Panc1 (cell line): ENCODE measurements around the gene ATXN7L1. TPM values are rescaled to one million over a fixed set of nuclear protein-coding genes. Genes with fewer than 3 reads are reported as not detected.

Experiments
- ATAC-seq: fragments of 200-7000 bp; cut with Tn5 transposase; 2 replicates; pipeline ENCODE4 v1.9.1; 2020; ENCODE audit warnings: mild to moderate bottlenecking, moderate library complexity
- BruUV-seq: library from RNA; stranded (reverse); fragments of 400-500 nt; replicated peaks from 2 replicates; lab custom pipeline; 2021; lab: Mats Ljungman, UMichigan
- CTCF ChIA-PET: fragments of 300-600 bp; sonication (Branson Sonifier 250); formaldehyde crosslinking; loops from one replicate; lab custom pipeline; 2022; ENCODE audit warnings: antibody characterized with exemption; lab: Charles Lee
- POLR2A ChIA-PET: fragments of 300-600 bp; sonication (Branson Sonifier 250); formaldehyde crosslinking; loops from one replicate; lab custom pipeline; 2022; ENCODE audit warnings: antibody characterized with exemption; lab: Charles Lee
- DNase-seq: peaks from one replicate; pipeline ENCODE4 v3.0.0-alpha.2; 2010; ENCODE audit warnings: low read depth, low spot score
- H3K27ac ChIP-seq: 2 replicates; pipeline ENCODE4 v1.5.1; 2011; ENCODE audit warnings: mild to moderate bottlenecking, low read length, inconsistent platforms
- H3K27me3 ChIP-seq: fragments of 200-500 bp; sonication (Bioruptor generic); 2 replicates; pipeline ENCODE4 v1.6.0; 2014; ENCODE audit warnings: low read length, inconsistent platforms; ENCODE audit not compliant: control insufficient read depth, insufficient read depth
- H3K36me3 ChIP-seq: fragments of 200-500 bp; sonication (Bioruptor generic); 2 replicates; pipeline ENCODE4 v1.5.1; 2014; ENCODE audit warnings: inconsistent platforms, mild to moderate bottlenecking, low read length, moderate library complexity; ENCODE audit not compliant: control insufficient read depth, insufficient read depth
- H3K4me1 ChIP-seq: 2 replicates; pipeline ENCODE4 v1.5.1; 2011; ENCODE audit warnings: inconsistent platforms, mild to moderate bottlenecking, low read length, moderate library complexity; ENCODE audit not compliant: control insufficient read depth, insufficient read depth
- H3K4me3 ChIP-seq, 2 experiments: 2 replicates each; pipeline ENCODE4 v1.5.1; 2011 to 2012; ENCODE audit warnings: low read depth in 2 of 2, low read length in 2 of 2, mild to moderate bottlenecking in 2 of 2, inconsistent platforms in 1 of 2, moderate library complexity in 1 of 2
- H3K9me3 ChIP-seq: fragments of 200-500 bp; sonication (Bioruptor generic); 2 replicates; pipeline ENCODE4 v1.5.1; 2014; ENCODE audit warnings: low read depth, mild to moderate bottlenecking, inconsistent platforms, low read length, moderate library complexity; ENCODE audit not compliant: control insufficient read depth, insufficient read depth
- CTCF ChIP-seq: fragments of 450-650 bp; IDR thresholded peaks from 2 replicates; pipeline ENCODE4 v1.5.1; 2017; ENCODE audit warnings: mild to moderate bottlenecking
- POLR2AphosphoS5 ChIP-seq: IDR thresholded peaks from 2 replicates; pipeline ENCODE4 v1.6.1; 2012; ENCODE audit warnings: mild to moderate bottlenecking, low read depth, low read length, moderate library complexity
- REST ChIP-seq, 2 experiments: IDR thresholded peaks; 2 replicates each; pipeline ENCODE4 v1.6.1; 2011 to 2012; ENCODE audit warnings: low read depth in 2 of 2, control low read depth in 1 of 2, low read length in 1 of 2, mild to moderate bottlenecking in 1 of 2, moderate library complexity in 1 of 2; ENCODE audit not compliant: insufficient read depth in 1 of 2
- SIN3A ChIP-seq: IDR thresholded peaks from 2 replicates; pipeline ENCODE4 v1.6.1; 2012; ENCODE audit warnings: low read depth, mild to moderate bottlenecking, low read length, moderate library complexity, borderline replicate concordance; ENCODE audit not compliant: insufficient read depth
- TCF7L2 ChIP-seq: IDR thresholded peaks from 2 replicates; pipeline ENCODE4 v1.6.1; 2011; ENCODE audit warnings: mild to moderate bottlenecking, low read depth, low read length, inconsistent platforms
- in situ Hi-C: cut with HindIII; loops from 2 replicates; pipeline ENCODE4 v1.10.0; 2016; ENCODE audit warnings: low sequenced_read_pairs, low pct_unique_long_range_greater_than_20kb
- intact Hi-C: fragments of 100-400 bp; cut with micrococcal nuclease; formaldehyde crosslinking; loops from one replicate; pipeline ENCODE4 v1.10.0; 2022; ENCODE audit not compliant: unreplicated experiment
- total RNA-seq: library from RNA; stranded (reverse); gene quantifications from one replicate; pipeline ENCODE4 v1.2.1, GENCODE V29; 2021; ENCODE audit not compliant: unreplicated experiment

Gene ATXN7L1
- total RNA-seq, 1 experiment from 2014 or later: 10.8 TPM

- no peak overlapping the region for H3K4me3 ChIP-seq
- intact Hi-C loops: loop anchor here (10.0 kb wide), 3 partner anchors 89 to 499 kb away; partner anchors contain the start of gene ATXN7L1
- CTCF ChIA-PET: interaction anchor here (1.7 kb wide), 1 partner anchor 8 kb away, joined by 6 read pairs; no protein-coding TSS in a partner anchor
These were observed 220.7 kb downstream of the ATXN7L1 start for GRCh38 chr7:105655500-105656380.

More at GRCh38 chr7:105655500-105656380, 220.7 kb downstream of the ATXN7L1 start:
- H3K27ac ChIP-seq: no peak overlapping the region
- no peaks in the 10 kb centered on the region for H3K36me3 ChIP-seq
- no peaks in the 10 kb centered on the region for H3K9me3 ChIP-seq
- H3K27me3 ChIP-seq: no peaks in the 10 kb centered on the region
- ATAC-seq: no peak
- no peak for TF ChIP-seq SIN3A
- TF ChIP-seq REST (IDR thresholded peaks at IDR 0.05; ENCODE audit: insufficient read depth in 1 of 2, low read depth in 2 of 2, low read length in 1 of 2): no peak
- TF ChIP-seq CTCF: no peak
- no peak for TF ChIP-seq TCF7L2
- no peak for TF ChIP-seq POLR2AphosphoS5
- DNase-seq: no peak
- in situ Hi-C loops: no loop called here
- H3K4me1 ChIP-seq: peaks cover 12% of the 10 kb centered on the region
- POLR2A ChIA-PET: no interaction called here
- BruUV-seq: no TSS peak
